Measurements from ENCODE around the gene TMEM59.

DNA sequence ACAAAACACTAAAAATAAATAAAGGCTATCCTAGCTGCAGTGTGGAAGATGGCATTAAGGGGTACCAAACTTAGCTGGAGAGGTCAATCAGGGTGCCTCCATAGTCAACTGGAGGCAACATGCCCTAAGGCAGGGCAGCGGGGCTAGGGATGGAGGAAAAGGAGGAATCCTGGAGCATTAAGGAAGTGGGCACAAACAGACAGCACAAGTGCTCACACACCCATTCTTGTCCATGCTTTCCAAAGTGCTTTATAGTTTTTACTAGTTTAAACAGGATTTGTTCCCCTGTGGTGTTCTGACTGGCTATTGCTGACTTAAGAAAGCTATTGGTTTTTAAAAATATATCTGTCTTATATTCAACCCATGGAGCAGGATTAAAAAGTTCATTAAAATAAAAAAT lies 33.8 kb upstream of the TMEM59 start:
- TF ChIP-seq, protein P1, sequence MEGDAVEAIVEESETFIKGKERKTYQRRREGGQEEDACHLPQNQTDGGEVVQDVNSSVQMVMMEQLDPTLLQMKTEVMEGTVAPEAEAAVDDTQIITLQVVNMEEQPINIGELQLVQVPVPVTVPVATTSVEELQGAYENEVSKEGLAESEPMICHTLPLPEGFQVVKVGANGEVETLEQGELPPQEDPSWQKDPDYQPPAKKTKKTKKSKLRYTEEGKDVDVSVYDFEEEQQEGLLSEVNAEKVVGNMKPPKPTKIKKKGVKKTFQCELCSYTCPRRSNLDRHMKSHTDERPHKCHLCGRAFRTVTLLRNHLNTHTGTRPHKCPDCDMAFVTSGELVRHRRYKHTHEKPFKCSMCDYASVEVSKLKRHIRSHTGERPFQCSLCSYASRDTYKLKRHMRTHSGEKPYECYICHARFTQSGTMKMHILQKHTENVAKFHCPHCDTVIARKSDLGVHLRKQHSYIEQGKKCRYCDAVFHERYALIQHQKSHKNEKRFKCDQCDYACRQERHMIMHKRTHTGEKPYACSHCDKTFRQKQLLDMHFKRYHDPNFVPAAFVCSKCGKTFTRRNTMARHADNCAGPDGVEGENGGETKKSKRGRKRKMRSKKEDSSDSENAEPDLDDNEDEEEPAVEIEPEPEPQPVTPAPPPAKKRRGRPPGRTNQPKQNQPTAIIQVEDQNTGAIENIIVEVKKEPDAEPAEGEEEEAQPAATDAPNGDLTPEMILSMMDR (IDR thresholded peaks at IDR 0.05): no peak
- TF ChIP-seq POLR2A (IDR thresholded peaks at IDR 0.05): no peak

Measured in esophagus squamous epithelium (tissue), 4 donors.